ENCODE measurements around the gene MYOZ2.

Gene MYOZ2

DNA sequence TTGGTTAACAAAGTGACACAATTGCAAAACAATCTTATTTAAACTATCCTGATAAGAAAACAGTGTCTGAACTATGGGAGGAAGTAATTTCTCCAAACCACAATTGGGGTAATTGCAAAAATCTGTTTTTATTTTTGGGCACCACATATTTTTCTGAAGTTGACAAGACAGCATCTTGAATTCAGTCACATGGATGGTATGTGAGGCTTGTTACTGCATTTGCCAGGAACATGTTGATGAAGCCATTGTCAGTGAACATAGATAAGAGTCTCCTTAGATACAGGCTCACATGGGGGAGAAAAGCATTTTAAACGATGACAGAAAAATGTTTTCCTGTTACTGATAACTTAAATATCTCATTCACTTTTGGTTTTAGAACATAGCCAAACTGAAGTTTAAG, 71.4 kb downstream of the MYOZ2 start:
- H3K36me3 ChIP-seq (ENCODE audit: control insufficient read depth, insufficient read depth, low read length), result no peaks in the 10 kb centered on the region
- no peaks in the 10 kb centered on the region for H3K9me3 ChIP-seq (ENCODE audit: control insufficient read depth, low read length)
- H3K27me3 ChIP-seq (ENCODE audit: control insufficient read depth, insufficient read depth, low read length), result no peaks in the 10 kb centered on the region
- H3K4me3 ChIP-seq (ENCODE audit: low read length), result no peak overlapping the region
- no peak overlapping the region for H3K9ac ChIP-seq (ENCODE audit: low read length)
- no peaks in the 10 kb centered on the region for H3K4me1 ChIP-seq (ENCODE audit: control insufficient read depth, insufficient read depth, low read length)

- Histone ChIP-seq H3K27me3 (ENCODE audit: control insufficient read depth, insufficient read depth, low read length) (no peaks in the 10 kb centered on the region), H3K4me1 (ENCODE audit: control insufficient read depth, insufficient read depth, low read length) (no peaks in the 10 kb centered on the region), H3K9me3 (ENCODE audit: control insufficient read depth, low read length) (no peaks in the 10 kb centered on the region), H3K36me3 (ENCODE audit: control insufficient read depth, insufficient read depth, low read length) (no peaks in the 10 kb centered on the region), H3K9ac (ENCODE audit: low read length) (no peak overlapping the region), H3K4me3 (ENCODE audit: low read length) (no peak overlapping the region)
Measured at GRCh38 chr4:119209077-119209476, 73.4 kb downstream of the MYOZ2 start.

- H3K27me3 ChIP-seq (ENCODE audit: control insufficient read depth, insufficient read depth, low read length), result no peaks in the 10 kb centered on the region
- H3K36me3 ChIP-seq (ENCODE audit: control insufficient read depth, insufficient read depth, low read length), result no peaks in the 10 kb centered on the region
- H3K4me1 ChIP-seq (ENCODE audit: control insufficient read depth, insufficient read depth, low read length), result peaks cover under 1% of the 10 kb centered on the region
- no peak overlapping the region for H3K4me3 ChIP-seq (ENCODE audit: low read length)
- H3K9ac ChIP-seq (ENCODE audit: low read length), result no peak overlapping the region
- H3K9me3 ChIP-seq (ENCODE audit: control insufficient read depth, low read length), result no peaks in the 10 kb centered on the region
Measured at GRCh38 chr4:119209586-119209985, 74.0 kb downstream of the MYOZ2 start.

- Histone ChIP-seq H3K9me3 (ENCODE audit: control insufficient read depth, low read length) (no peaks in the 10 kb centered on the region), H3K4me3 (ENCODE audit: low read length) (no peak overlapping the region), H3K4me1 (ENCODE audit: control insufficient read depth, insufficient read depth, low read length) (peaks cover 5% of the 10 kb centered on the region), H3K27me3 (ENCODE audit: control insufficient read depth, insufficient read depth, low read length) (no peaks in the 10 kb centered on the region), H3K36me3 (ENCODE audit: control insufficient read depth, insufficient read depth, low read length) (no peaks in the 10 kb centered on the region), H3K9ac (ENCODE audit: low read length) (no peak overlapping the region)
Measured at GRCh38 chr4:119210775-119211174, 75.1 kb downstream of the MYOZ2 start.

DNA sequence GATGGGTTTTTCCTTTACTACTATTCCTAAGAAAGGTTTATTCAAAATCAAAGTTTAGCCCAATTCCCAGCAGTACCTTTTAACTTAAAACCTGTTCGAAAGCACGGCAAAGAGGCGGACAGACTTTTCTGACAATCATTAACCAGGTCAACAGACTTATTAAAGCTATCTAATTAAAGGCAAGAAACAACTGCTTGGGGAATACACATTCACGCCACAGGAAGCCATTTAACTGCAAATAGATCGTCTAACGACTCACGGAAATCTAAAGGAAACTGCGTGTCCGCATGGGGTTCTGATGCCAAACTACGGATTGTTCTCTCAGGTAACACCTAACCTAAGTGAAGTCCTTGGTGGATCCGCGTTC, 76.2 kb downstream of the MYOZ2 start:
- Histone ChIP-seq H3K36me3 (ENCODE audit: control insufficient read depth, insufficient read depth, low read length) (no peaks in the 10 kb centered on the region), H3K9ac (ENCODE audit: low read length) (peak overlapping the region; percentile 96)

DNA sequence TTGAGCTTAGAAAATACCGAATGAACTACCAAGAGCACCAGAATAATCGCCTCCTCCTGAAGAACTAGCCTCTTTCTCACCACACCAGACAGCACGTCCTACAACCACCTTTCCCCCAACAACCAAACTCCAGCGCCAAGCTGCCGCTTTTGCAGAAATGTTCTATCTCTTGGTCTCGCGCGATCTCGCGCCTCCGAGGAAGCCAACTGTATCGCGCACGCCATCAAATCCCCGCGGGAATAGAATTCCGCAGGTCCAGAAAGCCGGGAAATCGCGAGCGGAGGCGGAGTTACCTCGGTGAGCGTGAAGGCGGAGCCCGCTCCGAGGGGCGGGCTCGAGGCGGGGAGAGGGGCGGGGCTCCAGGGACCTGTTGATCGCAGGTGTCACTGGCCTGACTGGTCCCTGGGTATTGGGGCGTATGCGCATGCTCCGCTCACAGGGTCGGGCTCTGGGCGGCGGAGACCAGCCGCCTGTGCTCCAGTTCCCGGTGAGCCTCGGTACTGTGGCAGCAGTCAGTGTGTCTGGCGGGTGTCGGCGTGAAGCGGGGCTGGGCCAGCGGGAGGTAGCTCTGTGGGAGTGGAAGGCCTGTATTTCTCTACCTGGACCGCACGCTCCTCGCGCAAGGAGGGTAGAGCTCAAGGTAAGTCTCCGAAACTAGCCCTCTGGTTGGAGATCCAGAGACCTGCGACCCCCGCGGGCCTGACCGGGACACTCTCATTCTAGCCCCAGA, 76.8 kb downstream of the MYOZ2 start, which contains the start of gene USP53:
Gene USP53, plus strand, starts transcription at position 480 of the 730 bp plus-strand sequence. CDS start 27,047 bp downstream, outside the sequence.
- H3K36me3 ChIP-seq (ENCODE audit: control insufficient read depth, insufficient read depth, low read length), result no peaks in the 10 kb centered on the region

More for the DNA sequence above, 76.2 kb downstream of the MYOZ2 start:
- Histone ChIP-seq H3K27me3 (ENCODE audit: control insufficient read depth, insufficient read depth, low read length) (no peaks in the 10 kb centered on the region), H3K4me1 (ENCODE audit: control insufficient read depth, insufficient read depth, low read length) (peaks cover 5% of the 10 kb centered on the region), H3K9me3 (ENCODE audit: control insufficient read depth, low read length) (no peaks in the 10 kb centered on the region), H3K4me3 (ENCODE audit: low read length) (peak overlapping the region; percentile 71)

GRCh38 chr4:119212964-119213606, 77.5 kb downstream of the MYOZ2 start:
- Histone ChIP-seq H3K9me3 (ENCODE audit: control insufficient read depth, low read length) (no peaks in the 10 kb centered on the region), H3K4me3 (ENCODE audit: low read length) (peak overlapping the region; percentile 71), H3K36me3 (ENCODE audit: control insufficient read depth, insufficient read depth, low read length) (no peaks in the 10 kb centered on the region), H3K9ac (ENCODE audit: low read length) (peak overlapping the region; percentile 96), H3K27me3 (ENCODE audit: control insufficient read depth, insufficient read depth, low read length) (no peaks in the 10 kb centered on the region), H3K4me1 (ENCODE audit: control insufficient read depth, insufficient read depth, low read length) (peaks cover 5% of the 10 kb centered on the region)

More for the DNA sequence above, 76.8 kb downstream of the MYOZ2 start, which contains the start of gene USP53:
- no peaks in the 10 kb centered on the region for H3K27me3 ChIP-seq (ENCODE audit: control insufficient read depth, insufficient read depth, low read length)
- peak within 1 kb of the TSS; percentile 71 for H3K4me3 ChIP-seq (ENCODE audit: low read length)
- H3K9ac ChIP-seq (ENCODE audit: low read length), result peak within 1 kb of the TSS; percentile 96
- H3K4me1 ChIP-seq (ENCODE audit: control insufficient read depth, insufficient read depth, low read length), result peaks cover 5% of the 10 kb centered on the region
- H3K9me3 ChIP-seq (ENCODE audit: control insufficient read depth, low read length), result no peaks in the 10 kb centered on the region

- no peaks in the 10 kb centered on the region for H3K27me3 ChIP-seq (ENCODE audit: control insufficient read depth, insufficient read depth, low read length)
- no peaks in the 10 kb centered on the region for H3K9me3 ChIP-seq (ENCODE audit: control insufficient read depth, low read length)
- H3K9ac ChIP-seq (ENCODE audit: low read length), result no peak overlapping the region
- no peak overlapping the region for H3K4me3 ChIP-seq (ENCODE audit: low read length)
- no peaks in the 10 kb centered on the region for H3K36me3 ChIP-seq (ENCODE audit: control insufficient read depth, insufficient read depth, low read length)
- peaks cover 5% of the 10 kb centered on the region for H3K4me1 ChIP-seq (ENCODE audit: control insufficient read depth, insufficient read depth, low read length)
Measured at GRCh38 chr4:119218093-119218492, 82.5 kb downstream of the MYOZ2 start.

DNA sequence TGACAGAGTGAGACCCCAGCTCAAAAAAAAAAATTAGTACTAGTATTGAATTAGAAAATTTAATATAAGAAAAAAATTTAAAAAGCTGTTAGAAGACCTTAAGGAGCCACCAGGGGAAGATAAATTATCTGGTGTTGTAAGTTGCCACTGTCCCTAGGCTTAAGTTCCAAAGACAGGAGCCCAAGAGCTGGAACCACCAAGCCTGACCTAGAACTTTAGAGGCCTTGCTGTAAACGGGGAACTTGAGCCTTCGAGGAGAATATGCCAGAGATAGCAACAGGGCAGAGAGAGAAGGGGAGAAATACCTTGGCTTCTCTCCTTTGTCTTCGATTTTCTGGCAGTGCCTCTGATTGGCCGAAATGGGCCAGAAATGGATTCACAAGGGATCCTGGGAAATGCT, 85.8 kb downstream of the MYOZ2 start:
- H3K4me3 ChIP-seq (ENCODE audit: low read length), result no peak overlapping the region
- no peak overlapping the region for H3K9ac ChIP-seq (ENCODE audit: low read length)
- no peaks in the 10 kb centered on the region for H3K4me1 ChIP-seq (ENCODE audit: control insufficient read depth, insufficient read depth, low read length)
- no peaks in the 10 kb centered on the region for H3K27me3 ChIP-seq (ENCODE audit: control insufficient read depth, insufficient read depth, low read length)
- no peaks in the 10 kb centered on the region for H3K9me3 ChIP-seq (ENCODE audit: control insufficient read depth, low read length)
- no peaks in the 10 kb centered on the region for H3K36me3 ChIP-seq (ENCODE audit: control insufficient read depth, insufficient read depth, low read length)

DNA sequence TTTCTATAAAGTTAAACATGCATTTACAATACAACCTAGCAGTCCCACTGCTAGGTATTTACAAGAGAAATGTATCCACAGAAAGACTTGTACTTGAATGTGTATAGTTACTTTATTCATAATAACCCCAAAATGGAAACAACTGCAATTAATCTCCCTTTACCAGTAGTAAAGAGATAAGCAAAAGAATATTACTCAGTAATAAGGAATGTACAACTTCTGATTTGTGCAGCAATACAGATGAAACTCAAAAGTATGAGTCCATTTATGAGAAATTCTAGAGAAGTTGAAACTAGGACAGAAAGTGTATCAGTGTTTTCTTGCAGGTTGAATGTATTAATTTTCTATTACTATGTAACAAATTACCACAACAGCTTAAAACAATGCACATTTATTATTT, 92.1 kb downstream of the MYOZ2 start:
- H3K9me3 ChIP-seq (ENCODE audit: control insufficient read depth, low read length), result no peaks in the 10 kb centered on the region
- no peaks in the 10 kb centered on the region for H3K27me3 ChIP-seq (ENCODE audit: control insufficient read depth, insufficient read depth, low read length)
- no peaks in the 10 kb centered on the region for H3K4me1 ChIP-seq (ENCODE audit: control insufficient read depth, insufficient read depth, low read length)
- H3K4me3 ChIP-seq (ENCODE audit: low read length), result no peak overlapping the region
- H3K36me3 ChIP-seq (ENCODE audit: control insufficient read depth, insufficient read depth, low read length), result no peaks in the 10 kb centered on the region
- no peak overlapping the region for H3K9ac ChIP-seq (ENCODE audit: low read length)

- no peaks in the 10 kb centered on the region for H3K9me3 ChIP-seq (ENCODE audit: control insufficient read depth, low read length)
- H3K4me3 ChIP-seq (ENCODE audit: low read length), result no peak overlapping the region
- H3K9ac ChIP-seq (ENCODE audit: low read length), result no peak overlapping the region
- no peaks in the 10 kb centered on the region for H3K27me3 ChIP-seq (ENCODE audit: control insufficient read depth, insufficient read depth, low read length)
- no peaks in the 10 kb centered on the region for H3K36me3 ChIP-seq (ENCODE audit: control insufficient read depth, insufficient read depth, low read length)
- no peaks in the 10 kb centered on the region for H3K4me1 ChIP-seq (ENCODE audit: control insufficient read depth, insufficient read depth, low read length)
Measured at GRCh38 chr4:119228406-119228805, 92.8 kb downstream of the MYOZ2 start.

DNA sequence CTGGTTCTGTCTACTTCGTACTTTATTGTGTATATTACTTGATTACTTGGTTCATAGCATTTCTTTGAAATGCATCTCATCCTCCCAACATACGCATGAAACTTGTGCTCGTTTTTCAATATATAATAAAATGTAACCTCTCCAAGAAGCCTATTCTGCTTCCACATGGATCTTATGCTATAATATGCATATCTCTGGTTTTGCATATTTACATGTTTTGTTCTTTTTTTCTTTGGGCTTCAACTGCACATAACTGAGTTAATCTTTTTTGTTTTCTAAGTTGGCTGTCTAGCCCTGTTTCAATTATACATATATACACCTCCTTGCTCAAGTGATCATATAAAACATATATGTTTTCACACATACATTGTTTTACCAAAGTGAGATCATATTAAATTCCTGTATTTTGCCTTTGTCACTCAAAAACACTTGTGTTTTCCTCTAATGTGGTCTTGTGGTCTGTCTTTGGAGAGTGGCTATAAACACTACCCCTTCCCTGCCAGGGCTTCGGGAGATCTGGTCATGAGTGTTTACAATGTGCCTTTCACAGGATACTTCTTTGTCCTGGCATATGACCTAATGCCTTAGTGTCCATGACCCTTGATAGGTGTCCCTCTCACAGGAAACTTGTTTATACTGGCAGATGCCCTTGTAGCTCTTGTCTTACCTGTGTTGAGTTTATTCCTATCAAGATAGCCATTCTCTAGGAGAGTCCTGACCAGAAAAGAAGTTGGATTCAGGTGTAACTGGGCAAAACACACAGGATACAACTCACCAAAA, 94.5 kb downstream of the MYOZ2 start:
- Histone ChIP-seq H3K36me3 (ENCODE audit: control insufficient read depth, insufficient read depth, low read length) (no peaks in the 10 kb centered on the region), H3K9ac (ENCODE audit: low read length) (no peak overlapping the region), H3K4me3 (ENCODE audit: low read length) (no peak overlapping the region), H3K9me3 (ENCODE audit: control insufficient read depth, low read length) (no peaks in the 10 kb centered on the region), H3K4me1 (ENCODE audit: control insufficient read depth, insufficient read depth, low read length) (peaks cover 7% of the 10 kb centered on the region), H3K27me3 (ENCODE audit: control insufficient read depth, insufficient read depth, low read length) (no peaks in the 10 kb centered on the region)
